Psoas muscle (tissue), 8 donors: ENCODE measurements around the gene TNS2. TPM values are rescaled to one million over a fixed set of nuclear protein-coding genes. Genes with fewer than 3 reads are reported as not detected.

Experiments
- ATAC-seq, 4 donors: fragments of 200-7000 bp; cut with Tn5 transposase; one replicate each; pipeline ENCODE4 v1.9.1; 2020; ENCODE audit warnings: moderate library complexity in 3 of 4, mild to moderate bottlenecking in 2 of 4
- DNase-seq, 2 donors: peaks; one replicate each; pipeline ENCODE4 v3.0.0-alpha.2; 2020
- H3K27ac ChIP-seq: fragments of 200-600 bp; one replicate; pipeline ENCODE4 v1.8.0; 2022
- H3K27me3 ChIP-seq, 3 donors: fragments of 200-600 bp in 1 of 3; one replicate each; pipeline versions ENCODE4 v1.6.1 to v1.8.0; 2013 to 2022; ENCODE audit warnings: low read length in 2 of 3, mild to moderate bottlenecking in 2 of 3, moderate library complexity in 1 of 3; ENCODE audit not compliant: insufficient read depth in 3 of 3
- H3K36me3 ChIP-seq, 2 donors: fragments of 200-600 bp in 1 of 2; one replicate each; pipeline versions ENCODE4 v1.6.1 to v1.8.0; 2013 to 2022; ENCODE audit warnings: low read depth in 1 of 2, mild to moderate bottlenecking in 1 of 2, moderate library complexity in 1 of 2; ENCODE audit not compliant: insufficient read depth in 1 of 2
- H3K4me1 ChIP-seq: fragments of 200-600 bp; one replicate; pipeline ENCODE4 v1.8.0; 2022
- H3K4me3 ChIP-seq: fragments of 200-600 bp; one replicate; pipeline ENCODE4 v1.8.0; 2022; ENCODE audit warnings: mild to moderate bottlenecking
- H3K9me3 ChIP-seq: fragments of 200-600 bp; one replicate; pipeline ENCODE4 v1.8.0; 2022
- WGBS, 3 donors: extraction: QIAGEN DNeasy Blood & Tissue Kit; methylation state at CpG; one replicate each; pipeline versions ENCODE4 v1.1.6 to v1.1.7; 2013; 5-methylcytosine and 5-hydroxymethylcytosine counted together
- intact Hi-C, 2 donors: fragments of 100-400 bp; cut with DNase I; formaldehyde crosslinking; loops; one replicate each; pipeline versions ENCODE4 v1.11.0 to v1.14.2; 2022
- polyA plus RNA-seq, 3 donors: library from polyadenylated mRNA; stranded (reverse); fragments of 200-250 nt; gene quantifications; one replicate each; pipeline ENCODE4 v1.2.3, GENCODE V29; 2013
- total RNA-seq, 4 donors: library from RNA; stranded (reverse); fragmentation: NEBNext Ultra II Directional in 2 of 4; extraction: Animal tissue kit (Norgen Biotek cat#: 25700) in 2 of 4; gene quantifications; one replicate each; pipeline versions ENCODE4 v1.2.1 to v1.2.4, GENCODE V29; 2021 to 2023
- TF ChIP-seq, protein P1 (sequence below): fragments of 200-600 bp; IDR thresholded peaks from one replicate; pipeline ENCODE4 v1.8.0; 2022; ENCODE audit warnings: antibody characterized with exemption
- donor health status: healthy with polysubstance abuse.
- donor health status: DM: no; HTN: no; CAD: no; lungs with moderate emphysema.
- donor health status: Bipolar disorder and iron deficiency.
- donor health status: healthy.
- donor health status: DM: yes; HTN: yes; CAD: no.
- donor health status: DM: no; HTN: no; CAD: no.
- donor health status: DM: no; HTN: no; CAD: no.
- donor health status: DM: yes; HTN: yes; CAD: no.

Gene TNS2
- total and polyA plus RNA-seq, 7 donors: 37.7 to 132 (median 48.9) TPM

GRCh38 chr12:53053218-53054111 is 3.6 kb downstream of the TNS2 start:
- Histone ChIP-seq H3K27me3 (no peaks in the 10 kb centered on the region), H3K36me3 (peaks cover 0 to 39% of the 10 kb centered on the region in 2 donors), H3K4me3 (peak overlapping the region; percentile 86), H3K27ac (peak overlapping the region; percentile 97), H3K4me1 (peaks cover 52% of the 10 kb centered on the region), H3K9me3 (no peaks in the 10 kb centered on the region)
- TF ChIP-seq, protein P1, sequence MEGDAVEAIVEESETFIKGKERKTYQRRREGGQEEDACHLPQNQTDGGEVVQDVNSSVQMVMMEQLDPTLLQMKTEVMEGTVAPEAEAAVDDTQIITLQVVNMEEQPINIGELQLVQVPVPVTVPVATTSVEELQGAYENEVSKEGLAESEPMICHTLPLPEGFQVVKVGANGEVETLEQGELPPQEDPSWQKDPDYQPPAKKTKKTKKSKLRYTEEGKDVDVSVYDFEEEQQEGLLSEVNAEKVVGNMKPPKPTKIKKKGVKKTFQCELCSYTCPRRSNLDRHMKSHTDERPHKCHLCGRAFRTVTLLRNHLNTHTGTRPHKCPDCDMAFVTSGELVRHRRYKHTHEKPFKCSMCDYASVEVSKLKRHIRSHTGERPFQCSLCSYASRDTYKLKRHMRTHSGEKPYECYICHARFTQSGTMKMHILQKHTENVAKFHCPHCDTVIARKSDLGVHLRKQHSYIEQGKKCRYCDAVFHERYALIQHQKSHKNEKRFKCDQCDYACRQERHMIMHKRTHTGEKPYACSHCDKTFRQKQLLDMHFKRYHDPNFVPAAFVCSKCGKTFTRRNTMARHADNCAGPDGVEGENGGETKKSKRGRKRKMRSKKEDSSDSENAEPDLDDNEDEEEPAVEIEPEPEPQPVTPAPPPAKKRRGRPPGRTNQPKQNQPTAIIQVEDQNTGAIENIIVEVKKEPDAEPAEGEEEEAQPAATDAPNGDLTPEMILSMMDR: peak; percentile 58
- intact Hi-C loops: no loop called here
- WGBS, 3 donors: 29 to 38% (median 33%) methylated on average over 15 to 16 of the region's 16 CpGs
- DNase-seq: peak in 1 of 2 donors; percentile 77
- peak; percentile 12 to 38 (median 20) for ATAC-seq

GRCh38 chr12:53054112-53054878 is 4.4 kb downstream of the TNS2 start:
- H3K27ac ChIP-seq: peak overlapping the region; percentile 97
- peaks cover 0 to 47% of the 10 kb centered on the region in 2 donors for H3K36me3 ChIP-seq
- peaks cover 44% of the 10 kb centered on the region for H3K4me1 ChIP-seq
- H3K27me3 ChIP-seq: no peaks in the 10 kb centered on the region
- peak overlapping the region; percentile 86 for H3K4me3 ChIP-seq
- no peaks in the 10 kb centered on the region for H3K9me3 ChIP-seq
- ATAC-seq (peak; percentile 66 to 76 (median 71)), DNase-seq (peak; percentile 93 to 96)
- 4 to 7% (median 7%) methylated on average over 47 to 48 of the region's 48 CpGs for WGBS, 3 donors
- intact Hi-C loops: no loop called here
- TF ChIP-seq, protein P1: peak; percentile 17

- H3K4me1 ChIP-seq: peaks cover 43% of the 10 kb centered on the region
- H3K27ac ChIP-seq: no peak overlapping the region
- no peaks in the 10 kb centered on the region for H3K27me3 ChIP-seq
- DNase-seq (peak in 1 of 2 donors; percentile 53), ATAC-seq (no peak)
- 81 to 88% (median 86%) methylated on average over 14 to 15 of the region's 15 CpGs for WGBS, 3 donors
- H3K9me3 ChIP-seq: no peaks in the 10 kb centered on the region
- TF ChIP-seq, protein P1: no peak
- intact Hi-C loops: no loop called here
- peaks cover 0 to 61% of the 10 kb centered on the region in 2 donors for H3K36me3 ChIP-seq
- no peak overlapping the region for H3K4me3 ChIP-seq
Observed at GRCh38 chr12:53055471-53056266, 5.8 kb downstream of the TNS2 start.

- Histone ChIP-seq H3K4me1 (peaks cover 46% of the 10 kb centered on the region), H3K27ac (no peak overlapping the region)
- 81 to 96% (median 83%) methylated on average over 5 of the region's 5 CpGs for WGBS, 3 donors
Observed at GRCh38 chr12:53056296-53056695, 6.4 kb downstream of the TNS2 start.

More at GRCh38 chr12:53056296-53056695, 6.4 kb downstream of the TNS2 start:
- intact Hi-C loops: no loop called here
- peak in 1 of 2 donors; percentile 26 for DNase-seq
- Histone ChIP-seq H3K27me3 (no peaks in the 10 kb centered on the region), H3K9me3 (no peaks in the 10 kb centered on the region), H3K36me3 (peaks cover 0 to 67% of the 10 kb centered on the region in 2 donors), H3K4me3 (no peak overlapping the region)
- no peak for ATAC-seq
- TF ChIP-seq, protein P1: no peak
